Activated CD8-positive, alpha-beta memory T cell treated with anti-CD3 and anti-CD28 coated beads for 4 hours (primary cell): ENCODE data around the gene LDLRAP1.

Experiments used
- DNase-seq, 2 donors: peaks; one replicate each; pipeline ENCODE4 v3.0.0-alpha.2; 2020; ENCODE audit warnings: low read depth in 2 of 2

LDLRAP1 gene

GRCh38 chr1:25562101-25562927 lies 18.9 kb downstream of the LDLRAP1 start:
- DNase-seq: peak; percentile 41 to 46

GRCh38 chr1:25562928-25563283 lies 19.5 kb downstream of the LDLRAP1 start:
- DNase-seq: no peak

GRCh38 chr1:25563330-25564215 lies 20.2 kb downstream of the LDLRAP1 start:
- DNase-seq: no peak

- no peak for DNase-seq
Measured at GRCh38 chr1:25564777-25565574, 21.6 kb downstream of the LDLRAP1 start.

- no peak for DNase-seq
Measured at GRCh38 chr1:25565626-25566025, 22.2 kb downstream of the LDLRAP1 start.

GRCh38 chr1:25566176-25566729 lies 22.8 kb downstream of the LDLRAP1 start:
- DNase-seq: no peak

- DNase-seq: no peak
Measured at GRCh38 chr1:25566730-25567341, 23.4 kb downstream of the LDLRAP1 start.

- no peak for DNase-seq
Measured at GRCh38 chr1:25567710-25568089, 24.3 kb downstream of the LDLRAP1 start.

GRCh38 chr1:25568090-25568833 lies 24.9 kb downstream of the LDLRAP1 start:
- no peak for DNase-seq

GRCh38 chr1:25568834-25569596 lies 25.6 kb downstream of the LDLRAP1 start:
- no peak for DNase-seq

- no peak for DNase-seq
Measured at GRCh38 chr1:25569597-25570396, 26.4 kb downstream of the LDLRAP1 start.

GRCh38 chr1:25570798-25571521 lies 27.6 kb downstream of the LDLRAP1 start:
- DNase-seq: no peak

- DNase-seq: no peak
Measured at GRCh38 chr1:25571522-25571970, 28.1 kb downstream of the LDLRAP1 start.

GRCh38 chr1:25572107-25572506 lies 28.7 kb downstream of the LDLRAP1 start:
- DNase-seq: no peak

GRCh38 chr1:25572708-25573590 lies 29.5 kb downstream of the LDLRAP1 start:
- DNase-seq: no peak

GRCh38 chr1:25573591-25573930 lies 30.2 kb downstream of the LDLRAP1 start:
- no peak for DNase-seq

- no peak for DNase-seq
Measured at GRCh38 chr1:25573961-25574360, 30.6 kb downstream of the LDLRAP1 start.
